HepG2 (cell line): ENCODE results near the gene CEBPA. TPM values are rescaled to one million over a fixed set of nuclear protein-coding genes. Genes with fewer than 3 reads are reported as not detected.

ENCODE experiments used
- ATAC-seq: fragments of 200-7000 bp; cut with Tn5 transposase; 3 replicates; pipeline ENCODE4 v1.9.1; 2020; ENCODE audit warnings: mild to moderate bottlenecking, moderate library complexity
- BruUV-seq: library from RNA; stranded (reverse); fragments of 400-500 nt; replicated peaks from 2 replicates; lab custom pipeline; 2021; lab: Mats Ljungman, UMichigan
- CTCF ChIA-PET: fragments of 300-600 bp; formaldehyde crosslinking; extraction: SDS; loops from one replicate; lab custom pipeline; 2021; ENCODE audit warnings: low total read pairs, inconsistent platforms, low intra/inter-chr PET ratio; lab: Yijun Ruan, JAX
- POLR2A ChIA-PET: fragments of 350-600 bp; sonication (Branson Sonifier 250); formaldehyde crosslinking; loops from one replicate; lab custom pipeline; 2020; ENCODE audit warnings: antibody characterized with exemption, inconsistent platforms; lab: Yijun Ruan, JAX
- DNase-seq: peaks from one replicate; pipeline ENCODE4 v3.0.0-alpha.2; 2015; ENCODE audit warnings: low spot score
- FAIRE-seq: peaks from 3 replicates; lab custom pipeline; 2011; peaks lifted over from hg19 to GRCh38; lab: Jason Lieb, UNC
- H2AFZ ChIP-seq: one replicate; pipeline ENCODE4 v1.6.1; 2011; ENCODE audit warnings: low read length, inconsistent platforms
- H3K27ac ChIP-seq: fragments of 300-600 bp; 3 replicates; pipeline ENCODE4 v1.8.0; 2011; ENCODE audit warnings: mixed run types, mild to moderate bottlenecking, mixed read lengths, low read length, inconsistent platforms; ENCODE audit not compliant: insufficient read depth; ENCODE audit errors: extremely low read length
- H3K27me3 ChIP-seq, 2 experiments: fragments of 200-600 bp in 1 of 2; 2 replicates in 1 of 2; 3 replicates in 1 of 2; pipeline versions ENCODE4 v1.6.0 to v1.8.0; 2011; ENCODE audit warnings: low read length in 2 of 2, mild to moderate bottlenecking in 2 of 2, moderate library complexity in 2 of 2, inconsistent platforms in 1 of 2; ENCODE audit not compliant: insufficient read depth in 2 of 2, control insufficient read depth in 1 of 2
- H3K36me3 ChIP-seq, 2 experiments: fragments of 200-600 bp in 1 of 2; replicated peaks in 1 of 2; 2 replicates in 1 of 2; 3 replicates in 1 of 2; pipeline versions ENCODE4 v1.5.1 to v1.8.0; 2011; ENCODE audit warnings: low read length in 2 of 2, inconsistent platforms in 1 of 2; ENCODE audit not compliant: insufficient read depth in 2 of 2, control insufficient read depth in 1 of 2
- H3K4me1 ChIP-seq: 2 replicates; pipeline ENCODE4 v1.5.1; 2012; ENCODE audit warnings: low read length, inconsistent platforms; ENCODE audit not compliant: insufficient read depth
- H3K4me2 ChIP-seq: 2 replicates; pipeline ENCODE4 v1.6.0; 2011; ENCODE audit warnings: low read depth, low read length, inconsistent platforms
- H3K4me3 ChIP-seq, 3 experiments: fragments of 200-600 bp in 1 of 3; sonication (generic), shearing (Covaris generic) in 1 of 3; replicated peaks in 1 of 3; 2 replicates each; pipeline ENCODE4 v1.5.1; 2011 to 2016; ENCODE audit warnings: low read length in 3 of 3, inconsistent platforms in 2 of 3, low read depth in 2 of 3, mild to moderate bottlenecking in 2 of 3, control low read depth in 1 of 3, mixed read lengths in 1 of 3; ENCODE audit not compliant: insufficient read depth in 1 of 3
- H3K79me2 ChIP-seq: one replicate; pipeline ENCODE4 v1.6.1; 2011; ENCODE audit warnings: low read length, inconsistent platforms; ENCODE audit not compliant: insufficient read depth
- H3K9ac ChIP-seq: 2 replicates; pipeline ENCODE4 v1.6.0; 2011; ENCODE audit warnings: mild to moderate bottlenecking, low read depth, low read length, inconsistent platforms; ENCODE audit not compliant: insufficient read depth
- H3K9me3 ChIP-seq: 2 replicates; pipeline ENCODE4 v1.5.1; 2012; ENCODE audit warnings: mild to moderate bottlenecking, low read length
- H4K20me1 ChIP-seq: 2 replicates; pipeline ENCODE4 v1.6.0; 2011; ENCODE audit warnings: inconsistent platforms, mild to moderate bottlenecking, low read length, moderate library complexity; ENCODE audit not compliant: insufficient read depth
- FOXK1 ChIP-seq: sonication (generic); formaldehyde crosslinking; IDR thresholded peaks from 2 replicates; pipeline ENCODE4 v1.4.0; 2020; ENCODE audit warnings: low read depth, missing genetic modification reagents, borderline replicate concordance
- GATAD2A ChIP-seq: IDR thresholded peaks from 2 replicates; pipeline ENCODE4 v1.6.1; 2016
- GFI1 ChIP-seq: sonication (generic); formaldehyde crosslinking; IDR thresholded peaks from 2 replicates; pipeline ENCODE4 v1.5.0; 2020; ENCODE audit warnings: missing genetic modification reagents, mild to moderate bottlenecking, borderline replicate concordance
- HNF4G ChIP-seq, 2 experiments: sonication (generic) in 1 of 2; formaldehyde crosslinking in 1 of 2; IDR thresholded peaks; 2 replicates each; pipeline versions ENCODE4 v1.4.0 to v1.6.1; 2011 to 2020; ENCODE audit warnings: borderline replicate concordance in 2 of 2, low read depth in 2 of 2, mild to moderate bottlenecking in 2 of 2, low read length in 1 of 2, missing genetic modification reagents in 1 of 2, moderate library complexity in 1 of 2
- KLF6 ChIP-seq: IDR thresholded peaks from 2 replicates; pipeline ENCODE4 v1.8.0; 2016; ENCODE audit warnings: missing biosample characterization, missing genetic modification reagents
- NFE2L2 ChIP-seq: fragments of 150-350 bp; IDR thresholded peaks from 2 replicates; pipeline ENCODE4 v1.6.1; 2014; ENCODE audit warnings: low read length
- PHF21A ChIP-seq: sonication (generic); formaldehyde crosslinking; IDR thresholded peaks from 2 replicates; pipeline ENCODE4 v1.5.0; 2020; ENCODE audit warnings: mild to moderate bottlenecking, missing genetic modification reagents
- RARA ChIP-seq: IDR thresholded peaks from 2 replicates; pipeline ENCODE4 v1.6.1; 2016; ENCODE audit warnings: missing genetic modification reagents, missing compliant biosample characterization
- RBM22 ChIP-seq: fragments of 200-400 bp; formaldehyde crosslinking; optimal IDR thresholded peaks from 2 replicates; pipeline ENCODE3; 2017; ENCODE audit warnings: mild to moderate bottlenecking, low read length, moderate library complexity
- SNRNP70 ChIP-seq: fragments of 200-400 bp; formaldehyde crosslinking; IDR thresholded peaks from 2 replicates; pipeline ENCODE4 v1.6.1; 2017; ENCODE audit warnings: mild to moderate bottlenecking, low read depth, low read length, moderate library complexity
- SOX6 ChIP-seq, 2 experiments: fragments of 450-650 bp in 1 of 2; sonication (generic) in 1 of 2; formaldehyde crosslinking in 1 of 2; IDR thresholded peaks; 2 replicates each; pipeline versions ENCODE4 v1.4.0 to v1.6.1; 2017 to 2020; ENCODE audit warnings: antibody characterized with exemption in 1 of 2, mild to moderate bottlenecking in 1 of 2, missing genetic modification reagents in 1 of 2
- ZBTB21 ChIP-seq: sonication (generic); formaldehyde crosslinking; IDR thresholded peaks from 2 replicates; pipeline ENCODE4 v1.4.0; 2020; ENCODE audit warnings: missing genetic modification reagents
- ZMYM3 ChIP-seq: sonication (generic); formaldehyde crosslinking; IDR thresholded peaks from 2 replicates; pipeline ENCODE4 v1.5.1; 2020; ENCODE audit warnings: mild to moderate bottlenecking, missing genetic modification reagents
- ZNF121 ChIP-seq: sonication (generic); formaldehyde crosslinking; IDR thresholded peaks from 2 replicates; pipeline ENCODE4 v1.5.0; 2020; ENCODE audit warnings: mild to moderate bottlenecking, missing genetic modification reagents
- WGBS: methylation state at CpG from one replicate; pipeline ENCODE4 v1.1.6; 2017; ENCODE audit warnings: low lambda C conversion rate; 5-methylcytosine and 5-hydroxymethylcytosine counted together
- in situ Hi-C: cut with HindIII; loops from 2 replicates; pipeline ENCODE4 v1.10.0; 2017; ENCODE audit warnings: low pct_unique_long_range_greater_than_20kb; ENCODE audit not compliant: extremely low pct_ligation_motif_present
- intact Hi-C: fragments of 100-400 bp; cut with micrococcal nuclease; formaldehyde crosslinking; loops from one replicate; pipeline ENCODE4 v1.10.0; 2022; ENCODE audit not compliant: unreplicated experiment
- polyA plus RNA-seq, 8 experiments: library from polyadenylated mRNA; depleted of rRNA in 3 of 8; stranded (reverse) in 7 of 8; unstranded in 1 of 8; fragments of >200 nt; fragmentation: Illumina TruSeq in 4 of 8; extraction: Trizol in 4 of 8; gene quantifications; 2 replicates each; pipeline versions ENCODE4 v1.2.1 to v1.2.3, GENCODE V29; 2011 to 2016; ENCODE audit warnings: low read depth in 4 of 8, missing spikeins in 1 of 8, mixed read lengths in 1 of 8; ENCODE audit not compliant: insufficient read depth in 1 of 8
- total RNA-seq, 5 experiments: library from RNA; depleted of rRNA; stranded (reverse); fragments of >200 nt; fragmentation: Illumina TruSeq; extraction: Trizol; gene quantifications; 2 replicates each; pipeline ENCODE4 v1.2.3, GENCODE V29; 2016; ENCODE audit warnings: low read depth in 1 of 5
- TF ChIP-seq, protein P1 (sequence below): sonication (generic); formaldehyde crosslinking; conservative IDR thresholded peaks from 2 replicates; pipeline ENCODE4 v1.4.0; 2020; ENCODE audit warnings: mild to moderate bottlenecking, missing genetic modification reagents, moderate library complexity
- TF ChIP-seq, protein P2 (sequence below): sonication (generic); formaldehyde crosslinking; IDR thresholded peaks from 2 replicates; pipeline ENCODE4 v1.5.1; 2020; ENCODE audit warnings: mild to moderate bottlenecking, missing genetic modification reagents

CEBPA gene
- total and polyA plus RNA-seq, 2 of the 13 experiments (the other 11 are each of a cell fraction or from before 2014, with no cell fraction given), result 24.8 to 103 TPM

DNA sequence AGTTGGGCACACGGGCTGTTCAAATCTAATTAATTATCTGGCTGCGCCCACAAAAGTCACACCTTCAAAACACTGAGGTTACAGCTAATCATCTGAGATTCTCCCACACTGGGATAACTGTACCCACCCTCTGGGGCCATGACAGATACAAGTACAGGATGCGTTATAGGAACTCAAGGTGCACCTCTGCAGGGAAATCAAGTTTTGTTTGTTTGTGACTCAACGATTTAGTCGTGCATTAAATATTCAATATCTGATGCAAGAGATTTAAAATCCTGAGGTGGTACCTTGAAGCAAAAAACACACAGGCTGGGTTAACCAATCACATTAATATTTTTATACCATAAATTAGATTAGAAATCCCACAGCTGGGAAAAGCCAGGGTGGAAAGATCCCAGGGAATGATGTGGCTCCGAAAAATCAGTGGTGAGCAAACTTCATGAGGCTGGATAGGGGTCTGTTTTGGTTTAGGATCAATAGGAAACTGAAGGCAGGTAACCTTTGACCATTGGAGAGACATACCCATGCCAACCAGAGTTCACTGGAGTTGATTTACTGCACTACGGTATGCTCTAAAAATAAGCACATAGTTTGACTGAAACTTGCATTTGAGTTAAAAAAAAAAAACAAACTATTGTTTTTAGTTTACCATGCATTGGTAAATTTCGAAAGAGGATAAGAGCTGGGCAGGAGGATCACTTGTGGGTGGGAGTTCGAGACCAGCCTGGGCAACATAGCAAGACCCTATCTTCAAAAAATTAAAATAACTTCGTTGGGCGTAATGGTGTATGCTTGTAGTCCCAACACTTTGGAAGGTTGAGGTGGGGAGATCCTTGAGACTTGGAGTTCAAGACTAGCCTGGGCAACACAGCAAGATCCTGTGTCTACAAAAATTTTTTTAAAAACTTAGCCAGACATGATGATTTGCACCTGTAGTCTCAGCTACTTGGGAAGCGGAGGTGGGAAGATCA lies 47.3 kb upstream of the CEBPA start:
- intact Hi-C loops, result no loop called here
- H3K36me3 ChIP-seq, result no peaks in the 10 kb centered on the region
- TF ChIP-seq, protein P1, sequence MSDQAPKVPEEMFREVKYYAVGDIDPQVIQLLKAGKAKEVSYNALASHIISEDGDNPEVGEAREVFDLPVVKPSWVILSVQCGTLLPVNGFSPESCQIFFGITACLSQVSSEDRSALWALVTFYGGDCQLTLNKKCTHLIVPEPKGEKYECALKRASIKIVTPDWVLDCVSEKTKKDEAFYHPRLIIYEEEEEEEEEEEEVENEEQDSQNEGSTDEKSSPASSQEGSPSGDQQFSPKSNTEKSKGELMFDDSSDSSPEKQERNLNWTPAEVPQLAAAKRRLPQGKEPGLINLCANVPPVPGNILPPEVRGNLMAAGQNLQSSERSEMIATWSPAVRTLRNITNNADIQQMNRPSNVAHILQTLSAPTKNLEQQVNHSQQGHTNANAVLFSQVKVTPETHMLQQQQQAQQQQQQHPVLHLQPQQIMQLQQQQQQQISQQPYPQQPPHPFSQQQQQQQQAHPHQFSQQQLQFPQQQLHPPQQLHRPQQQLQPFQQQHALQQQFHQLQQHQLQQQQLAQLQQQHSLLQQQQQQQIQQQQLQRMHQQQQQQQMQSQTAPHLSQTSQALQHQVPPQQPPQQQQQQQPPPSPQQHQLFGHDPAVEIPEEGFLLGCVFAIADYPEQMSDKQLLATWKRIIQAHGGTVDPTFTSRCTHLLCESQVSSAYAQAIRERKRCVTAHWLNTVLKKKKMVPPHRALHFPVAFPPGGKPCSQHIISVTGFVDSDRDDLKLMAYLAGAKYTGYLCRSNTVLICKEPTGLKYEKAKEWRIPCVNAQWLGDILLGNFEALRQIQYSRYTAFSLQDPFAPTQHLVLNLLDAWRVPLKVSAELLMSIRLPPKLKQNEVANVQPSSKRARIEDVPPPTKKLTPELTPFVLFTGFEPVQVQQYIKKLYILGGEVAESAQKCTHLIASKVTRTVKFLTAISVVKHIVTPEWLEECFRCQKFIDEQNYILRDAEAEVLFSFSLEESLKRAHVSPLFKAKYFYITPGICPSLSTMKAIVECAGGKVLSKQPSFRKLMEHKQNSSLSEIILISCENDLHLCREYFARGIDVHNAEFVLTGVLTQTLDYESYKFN (CRISPR knock-in tag), result peak; percentile 43; the same call in 1 of the 2 replicates
- TF ChIP-seq SOX6 (IDR thresholded peaks at IDR 0.05) (no peak), SOX6 (CRISPR knock-in tag; IDR thresholded peaks at IDR 0.05) (peak; percentile 67), HNF4G (IDR thresholded peaks at IDR 0.05; ENCODE audit: borderline replicate concordance, low read depth, low read length) (peak; percentile 50; the same call in 1 of the 2 replicates), HNF4G (CRISPR knock-in tag; IDR thresholded peaks at IDR 0.05; ENCODE audit: borderline replicate concordance, low read depth) (no peak), ZNF121 (peak; percentile 94), SNRNP70 (no peak), RBM22 (no peak), GFI1 (CRISPR knock-in tag) (peak; percentile 88), ZBTB21 (CRISPR knock-in tag) (no peak), KLF6 (no peak), ZMYM3 (CRISPR knock-in tag) (0 out of 2 replicates have a peak, but pooled peaks have one; percentile 21), GATAD2A (CRISPR knock-in tag) (peak; percentile 45; the same call in 1 of the 2 replicates), NFE2L2 (no peak), RARA (peak; percentile 60), PHF21A (CRISPR knock-in tag) (peak; percentile 48; the same call in 1 of the 2 replicates), FOXK1 (CRISPR knock-in tag) (0 out of 2 replicates have a peak, but pooled peaks have one; percentile 17)
- TF ChIP-seq, protein P2, sequence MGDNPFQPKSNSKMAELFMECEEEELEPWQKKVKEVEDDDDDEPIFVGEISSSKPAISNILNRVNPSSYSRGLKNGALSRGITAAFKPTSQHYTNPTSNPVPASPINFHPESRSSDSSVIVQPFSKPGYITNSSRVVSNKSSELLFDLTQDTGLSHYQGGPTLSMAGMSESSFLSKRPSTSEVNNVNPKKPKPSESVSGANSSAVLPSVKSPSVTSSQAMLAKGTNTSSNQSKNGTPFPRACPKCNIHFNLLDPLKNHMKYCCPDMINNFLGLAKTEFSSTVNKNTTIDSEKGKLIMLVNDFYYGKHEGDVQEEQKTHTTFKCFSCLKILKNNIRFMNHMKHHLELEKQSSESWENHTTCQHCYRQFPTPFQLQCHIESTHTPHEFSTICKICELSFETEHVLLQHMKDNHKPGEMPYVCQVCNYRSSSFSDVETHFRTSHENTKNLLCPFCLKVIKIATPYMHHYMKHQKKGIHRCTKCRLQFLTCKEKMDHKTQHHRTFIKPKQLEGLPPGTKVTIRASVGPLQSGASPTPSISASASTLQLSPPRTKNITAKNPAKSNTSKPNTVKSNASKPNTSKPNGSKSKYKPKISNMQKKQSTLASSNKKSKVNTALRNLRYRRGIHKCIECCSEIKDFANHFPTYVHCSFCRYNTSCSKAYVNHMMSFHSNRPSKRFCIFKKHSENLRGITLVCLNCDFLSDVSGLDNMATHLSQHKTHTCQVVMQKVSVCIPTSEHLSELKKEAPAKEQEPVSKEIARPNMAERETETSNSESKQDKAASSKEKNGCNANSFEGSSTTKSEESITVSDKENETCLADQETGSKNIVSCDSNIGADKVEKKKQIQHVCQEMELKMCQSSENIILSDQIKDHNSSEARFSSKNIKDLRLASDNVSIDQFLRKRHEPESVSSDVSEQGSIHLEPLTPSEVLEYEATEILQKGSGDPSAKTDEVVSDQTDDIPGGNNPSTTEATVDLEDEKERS (CRISPR knock-in tag), result 0 out of 2 replicates have a peak, but pooled peaks have one; percentile 36

More for the DNA sequence above, 47.3 kb upstream of the CEBPA start:
- Histone ChIP-seq H3K27ac (peak overlapping the region; percentile 64), H3K4me1 (peaks cover 40% of the 10 kb centered on the region), H3K4me2 (peak overlapping the region; percentile 53), H3K27me3 (no peaks in the 10 kb centered on the region), H3K9ac (no peak overlapping the region), H3K4me3 (no peak overlapping the region; a peak in 2 of 6 replicates), H3K9me3 (no peaks in the 10 kb centered on the region), H2AFZ (no peak overlapping the region), H4K20me1 (no peaks in the 10 kb centered on the region), H3K79me2 (no peaks in the 10 kb centered on the region)
- no peak for FAIRE-seq
- CTCF ChIA-PET, result no interaction called here
- peak; percentile 62 for ATAC-seq
- peak; percentile 16 for DNase-seq
- BruUV-seq, result no TSS peak
- in situ Hi-C loops, result no loop called here
- WGBS, result 54% methylated on average over 12 of the region's 12 CpGs
- POLR2A ChIA-PET, result interaction anchor here (0.7 to 3.5 kb wide), 10 partner anchors 16 to 51 kb away, joined by 3 to 50 read pairs (median 12); partner anchors contain the start of genes CEBPA and CEBPG
